Stimulated activated naive CD4-positive, alpha-beta T cell (primary cell): Measurements from ENCODE around the gene PLCB1.
"Not testable (repeated sequence)": the region's sequence is repeated elsewhere in the genome, so short reads cannot be mapped to it uniquely, and the experiment has no call there.

Experiments used
- DNase-seq, 6 experiments: peaks; one replicate each; lab custom pipeline; 2025; lab: John Stamatoyannopoulos, UW

The PLCB1 gene

DNA sequence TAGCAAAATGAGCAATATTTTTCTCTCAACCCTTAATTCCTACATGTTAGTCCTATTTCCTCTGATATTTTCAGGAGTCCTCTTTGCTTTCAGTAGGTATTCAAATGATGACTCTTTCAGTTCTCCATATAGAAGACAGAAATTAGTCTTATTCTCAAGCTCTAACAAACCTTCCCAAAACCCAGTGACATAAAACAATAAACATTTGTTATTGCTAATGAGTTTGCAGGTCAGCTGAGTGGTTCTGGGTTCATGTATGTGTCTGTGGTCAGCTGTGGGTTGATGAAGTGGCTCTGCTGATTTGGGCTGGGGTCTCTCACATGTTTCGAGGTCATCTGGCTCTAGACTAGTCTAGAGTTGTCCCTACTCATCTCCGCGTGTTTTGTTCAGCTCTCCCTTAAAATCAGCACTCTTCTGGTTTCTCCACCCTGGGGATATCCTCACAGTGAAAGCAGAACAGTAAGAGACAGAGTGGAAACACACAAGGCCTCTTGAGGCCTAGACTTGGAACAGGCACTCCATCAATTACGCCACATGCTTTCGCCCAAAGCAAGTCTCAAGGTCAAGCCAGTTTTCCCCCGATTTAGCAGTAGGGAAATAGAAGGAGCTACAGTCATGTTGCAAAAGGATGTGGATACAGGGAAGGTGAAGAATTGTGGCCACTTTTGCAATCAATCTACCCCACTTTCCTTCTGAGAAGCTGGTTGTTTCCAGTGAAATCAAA lies 273.0 kb downstream of the PLCB1 start:
- no peak for DNase-seq

DNA sequence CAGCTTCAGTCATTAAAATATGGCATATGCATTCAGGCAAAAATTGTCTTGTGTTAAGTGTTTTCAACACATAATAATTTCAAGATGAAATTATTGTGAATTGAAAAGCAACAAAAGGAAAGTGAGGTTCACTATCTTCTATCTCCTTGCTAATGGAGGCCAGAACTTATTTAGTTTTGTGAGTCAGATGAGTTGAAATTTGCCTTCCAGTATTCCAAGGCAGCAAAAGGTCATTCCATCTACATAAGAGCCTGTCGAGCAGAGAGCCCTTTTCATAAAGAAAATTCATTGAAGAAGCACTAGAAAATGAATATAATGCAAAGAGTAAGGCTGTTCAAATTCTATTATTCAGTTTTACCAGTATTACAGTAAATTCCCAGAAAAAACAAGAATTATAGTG lies 274.3 kb downstream of the PLCB1 start:
- DNase-seq, result no peak

DNA sequence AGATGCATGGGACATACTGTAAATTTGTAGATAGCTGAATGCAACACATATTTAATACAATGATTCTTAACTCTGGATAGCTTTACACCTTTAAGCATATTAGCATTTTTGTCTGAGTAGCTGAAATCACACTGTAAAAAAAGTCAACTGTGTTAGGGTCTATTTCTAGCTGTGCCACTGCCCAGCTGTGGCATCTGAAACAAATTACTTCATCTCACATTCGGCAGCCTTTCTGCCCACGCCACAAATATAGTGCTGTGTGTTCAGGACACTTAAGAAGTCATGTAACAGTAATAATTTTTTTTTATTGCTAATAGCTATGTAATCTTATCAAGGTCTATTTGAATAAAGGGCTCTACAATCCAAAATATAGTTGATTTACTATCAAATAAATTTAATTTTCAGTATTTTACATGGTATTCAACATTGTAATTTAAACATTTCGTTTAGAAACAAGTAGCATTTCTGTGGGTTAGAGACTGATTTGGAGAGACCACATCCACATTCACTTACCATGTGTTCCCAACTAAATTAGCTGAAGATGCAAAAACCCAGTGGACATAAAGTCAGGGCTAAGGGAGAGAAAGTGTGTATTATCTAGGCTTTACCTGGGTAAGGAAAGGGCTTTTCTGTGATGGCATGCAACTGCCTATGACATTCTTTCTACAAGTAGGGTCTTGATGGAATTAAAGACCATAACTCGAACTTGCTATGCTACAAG lies 276.7 kb downstream of the PLCB1 start:
- DNase-seq, result no peak

DNA sequence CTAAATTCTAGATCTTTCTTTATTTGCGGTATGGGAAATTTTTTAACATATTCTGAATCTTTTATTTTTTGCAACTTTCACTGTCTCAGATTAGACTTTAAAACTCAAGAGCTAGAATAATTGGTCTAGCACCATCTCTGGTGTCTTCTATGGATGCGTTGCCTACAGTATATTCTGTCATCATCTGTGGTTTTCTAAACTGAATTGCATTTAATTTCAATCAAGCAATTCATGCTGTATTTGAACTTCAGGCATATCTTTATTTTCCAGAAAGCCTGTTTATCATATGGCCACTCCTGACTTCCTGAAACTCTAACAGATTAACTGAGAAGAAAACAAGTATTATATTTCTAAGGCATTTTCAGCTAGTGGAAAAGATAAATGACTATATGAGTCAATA lies 281.6 kb downstream of the PLCB1 start:
- no peak for DNase-seq

DNA sequence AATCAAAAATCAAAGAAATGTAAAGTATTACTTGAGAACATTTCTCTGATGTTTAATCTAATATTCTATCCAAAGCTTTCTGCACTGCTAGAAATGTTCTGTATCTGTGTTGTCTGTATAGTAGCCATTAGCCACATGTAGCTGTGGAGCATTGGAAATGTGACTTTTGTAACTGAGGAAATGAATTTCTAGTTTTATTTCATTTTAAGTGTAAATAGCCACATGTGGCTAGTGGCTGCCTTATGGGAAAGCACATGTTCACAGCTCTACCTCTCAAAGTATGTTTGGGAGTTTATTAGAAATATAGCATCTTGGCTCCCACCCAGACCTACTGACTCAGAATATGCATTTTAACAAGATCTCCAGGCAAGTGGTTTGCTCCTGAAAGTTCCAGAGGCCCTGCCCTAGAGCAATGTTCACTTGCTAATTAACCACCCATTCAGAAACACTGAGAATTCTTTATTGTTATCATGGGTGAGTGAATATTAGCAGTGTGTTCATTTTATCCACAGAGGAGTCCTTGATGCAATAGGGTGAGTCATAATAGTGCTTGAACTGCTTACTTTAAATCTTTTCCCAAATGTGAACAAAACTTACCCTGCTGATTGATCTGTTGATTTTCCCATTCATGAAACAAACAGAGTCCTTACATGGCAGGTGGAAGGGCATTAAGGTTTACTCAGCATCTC lies 282.7 kb downstream of the PLCB1 start:
- DNase-seq, result no peak

DNA sequence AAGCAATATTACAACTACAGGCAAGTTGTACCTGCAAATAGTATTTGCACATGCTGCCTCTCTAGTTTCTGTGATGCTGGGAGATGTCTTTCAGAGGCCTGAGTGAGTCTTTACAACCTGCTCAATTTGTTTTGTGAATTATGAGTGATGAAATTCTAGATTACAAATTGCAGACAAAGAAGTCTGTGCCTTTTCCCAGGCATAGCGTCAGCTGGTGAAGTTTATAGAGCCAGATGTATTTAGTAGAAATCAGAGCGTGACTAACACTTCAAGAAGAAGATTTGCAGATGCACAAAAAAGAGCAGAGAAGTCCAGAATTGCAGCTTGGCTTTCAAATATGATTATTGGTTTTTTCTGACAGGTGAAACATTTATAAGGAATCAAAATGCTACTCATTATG lies 289.9 kb downstream of the PLCB1 start:
- no peak for DNase-seq

DNA sequence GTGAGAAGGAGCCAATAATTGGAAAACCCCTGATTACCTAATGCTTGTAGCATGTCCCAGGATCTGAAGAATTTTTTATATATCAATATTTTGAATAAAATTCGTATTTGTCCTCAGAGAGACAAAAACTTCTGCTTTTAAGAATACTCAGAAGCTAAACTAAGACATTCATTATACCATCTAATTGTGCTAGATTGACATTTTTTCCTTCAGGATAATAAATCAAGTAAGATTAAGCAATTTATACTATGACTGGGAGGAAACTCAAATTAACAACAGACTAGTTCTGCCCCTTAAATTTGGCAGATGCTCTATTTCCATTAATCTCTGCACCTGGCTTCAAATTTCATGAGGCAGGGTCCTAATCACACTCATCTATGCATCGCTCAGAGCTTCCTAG lies 291.4 kb downstream of the PLCB1 start:
- no peak for DNase-seq

DNA sequence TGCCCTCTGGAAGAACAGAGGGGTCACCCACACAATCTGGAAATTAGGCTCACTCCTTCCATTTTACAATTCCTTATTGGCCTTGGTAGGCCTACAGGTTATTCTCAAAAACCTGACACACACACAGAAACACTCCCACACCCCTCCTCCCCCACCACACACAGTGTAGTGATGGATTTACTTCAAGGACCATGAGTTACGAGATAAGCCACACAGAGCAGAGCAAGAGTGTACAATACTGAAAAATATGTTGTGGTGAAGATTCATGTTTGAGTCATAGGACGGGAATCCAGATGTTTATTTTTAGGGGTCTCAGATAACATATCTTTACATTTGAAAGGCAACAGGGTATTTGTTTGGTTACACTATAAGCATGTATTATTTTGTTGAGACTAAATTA lies 291.9 kb downstream of the PLCB1 start:
- DNase-seq, result no peak

DNA sequence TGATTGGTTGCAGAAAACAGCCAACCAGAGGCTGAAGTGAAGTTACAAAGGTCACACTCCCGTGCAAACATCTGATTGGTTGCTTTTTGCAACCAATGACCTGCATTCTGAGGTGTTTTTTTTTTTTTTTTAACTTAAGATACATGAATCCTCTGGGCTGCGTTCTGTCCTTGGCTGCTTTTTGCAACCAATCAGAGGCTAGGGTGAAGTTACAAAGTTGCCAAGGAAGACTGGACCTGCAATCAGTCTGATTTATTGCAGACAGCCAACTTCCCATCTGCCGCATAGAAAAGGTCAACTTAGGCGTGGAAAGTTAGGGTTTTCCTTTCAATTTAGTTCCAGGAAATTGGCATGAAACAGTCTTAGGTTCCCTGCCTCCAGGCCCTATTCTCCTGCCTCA lies 292.9 kb downstream of the PLCB1 start:
- no peak for DNase-seq

DNA sequence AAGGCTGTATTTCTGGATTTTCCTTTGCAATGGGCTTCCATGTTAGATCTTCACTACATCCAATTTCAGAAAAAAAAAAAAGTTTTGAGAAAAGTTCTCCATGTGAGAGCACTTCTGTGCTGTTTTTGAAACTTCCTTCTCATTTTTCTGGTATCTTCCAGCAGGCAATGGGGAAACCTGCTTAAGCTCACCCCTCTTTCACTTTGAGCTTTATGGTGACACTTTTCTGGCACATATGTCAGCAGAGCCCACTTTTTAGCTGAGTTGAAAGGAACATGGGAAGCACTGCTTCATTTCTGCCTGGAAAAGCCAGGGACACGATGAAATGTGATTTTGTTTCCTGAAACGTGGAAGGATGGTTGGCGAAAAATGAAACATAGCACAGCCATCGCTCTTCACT lies 293.7 kb downstream of the PLCB1 start:
- DNase-seq, result no peak

DNA sequence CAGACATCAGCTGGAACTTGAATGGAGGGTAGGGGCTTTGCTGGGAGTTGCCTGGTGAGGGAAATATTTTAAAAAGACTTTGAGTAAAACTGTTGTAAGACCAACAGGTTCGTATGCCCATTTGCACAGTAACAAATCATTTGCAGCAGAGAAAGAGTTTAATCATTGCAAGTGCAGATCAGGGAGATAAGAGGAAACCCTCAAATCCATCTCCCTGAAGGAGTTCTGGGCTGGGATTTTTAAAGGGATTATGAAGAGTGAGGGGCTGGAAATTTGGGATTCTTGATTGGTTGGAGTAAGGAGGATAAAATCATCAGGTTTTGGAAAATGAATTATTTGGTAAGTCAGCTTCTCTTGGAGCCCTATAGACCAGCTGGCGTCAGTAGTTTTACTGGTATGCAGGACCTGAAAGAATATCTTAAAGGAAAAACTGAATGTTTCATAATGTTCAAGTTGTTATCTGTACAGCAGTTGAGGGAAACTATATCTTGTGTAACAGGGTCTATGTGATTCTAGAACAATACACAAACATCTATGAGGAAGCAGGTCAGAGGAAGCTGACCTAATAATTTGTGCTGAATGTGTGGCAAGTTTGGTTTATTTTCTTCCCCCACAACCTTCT lies 295.5 kb downstream of the PLCB1 start:
- no peak for DNase-seq

DNA sequence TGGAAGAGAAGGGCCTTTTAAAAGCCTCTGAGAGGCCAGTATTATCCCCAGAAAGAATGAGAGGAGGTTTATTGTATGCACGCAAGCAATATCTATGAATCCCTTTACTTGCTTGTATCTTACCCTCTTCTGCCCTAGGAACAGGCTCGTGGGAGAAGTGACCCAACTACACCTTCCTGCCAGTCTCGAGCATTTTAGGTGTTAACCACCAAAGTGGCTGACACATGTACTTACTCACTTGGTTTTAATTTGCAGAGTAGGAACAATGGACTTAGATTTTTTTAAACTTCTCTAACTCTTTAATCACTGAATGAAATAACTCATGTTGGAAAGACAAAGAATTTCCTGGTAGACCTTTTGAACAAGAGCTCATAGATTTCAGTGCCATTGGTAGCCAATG lies 296.9 kb downstream of the PLCB1 start:
- no peak for DNase-seq

DNA sequence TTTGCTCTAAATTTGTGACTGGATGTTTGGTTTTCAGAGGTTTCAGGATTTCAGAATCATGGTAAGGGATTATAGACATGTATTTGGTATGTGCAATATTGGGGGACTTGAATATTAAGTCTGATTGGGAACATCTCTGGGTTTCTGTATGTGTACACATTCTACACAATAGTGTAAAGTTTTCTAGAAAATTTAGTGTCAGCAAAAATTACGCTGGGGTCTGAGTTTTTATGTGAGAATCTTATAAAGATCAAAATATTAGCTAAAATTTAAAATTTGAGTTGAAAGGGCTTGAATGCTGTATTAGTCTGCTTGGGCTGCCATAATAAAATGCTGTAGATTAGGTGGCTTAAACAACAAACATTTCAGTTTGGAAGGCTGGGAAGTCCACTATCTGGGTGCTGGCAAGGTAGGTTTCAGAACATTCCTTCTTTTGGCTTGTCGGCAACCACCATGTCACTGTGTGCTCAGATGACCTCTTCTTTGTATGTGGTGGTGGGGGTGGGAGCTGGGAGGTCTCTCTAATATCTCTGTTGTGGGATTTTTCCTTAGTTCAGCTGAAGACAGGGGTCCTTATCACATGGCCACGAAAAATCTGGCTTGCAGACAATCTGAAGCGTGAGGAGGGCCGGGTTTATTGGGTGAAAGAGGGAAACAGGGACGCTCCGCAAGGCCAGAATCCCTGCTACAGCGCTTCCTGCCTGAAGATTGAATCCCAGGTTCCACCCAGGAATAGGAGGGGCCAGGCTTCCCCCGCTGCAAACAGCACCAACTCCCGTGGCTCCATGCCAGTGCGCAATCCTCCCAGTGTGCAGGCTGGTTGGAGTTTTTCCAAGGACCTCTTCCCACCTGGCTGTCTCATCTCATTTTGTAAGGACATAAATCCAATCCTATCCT lies 299.7 kb downstream of the PLCB1 start:
- DNase-seq, result no peak

DNA sequence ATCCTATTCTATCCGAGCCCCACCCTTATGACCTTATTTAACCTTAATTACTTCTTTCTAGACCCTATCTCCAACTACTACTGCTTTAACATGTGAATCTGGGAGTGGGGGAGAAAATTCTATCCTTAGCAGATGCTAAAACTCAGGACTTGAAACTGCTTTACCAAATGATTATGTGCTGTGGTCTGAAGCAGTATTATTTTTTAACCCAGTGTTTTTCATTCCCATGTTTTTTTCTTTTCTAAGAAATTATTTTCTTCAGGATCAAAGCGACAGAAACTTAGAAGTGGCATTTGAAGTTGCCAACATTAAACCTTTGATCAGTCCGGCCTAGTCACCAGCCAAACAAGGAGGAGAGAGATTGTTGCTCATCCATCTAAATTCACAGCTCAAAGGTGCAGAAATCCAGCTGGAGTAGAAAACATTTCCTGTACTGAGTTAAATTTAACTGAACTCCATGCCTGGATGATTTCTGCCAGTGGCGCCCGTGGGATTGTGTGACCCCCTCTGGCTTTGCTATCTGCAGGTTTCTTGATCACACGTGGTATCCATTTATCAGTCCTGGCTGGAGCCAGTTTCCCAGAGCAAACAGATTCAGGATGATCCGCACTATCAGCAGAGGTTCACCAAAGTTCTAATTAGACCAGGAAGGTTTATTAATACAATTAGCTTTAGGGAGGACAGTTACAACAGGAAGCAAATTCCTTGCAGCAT lies 300.5 kb downstream of the PLCB1 start:
- no peak for DNase-seq

DNA sequence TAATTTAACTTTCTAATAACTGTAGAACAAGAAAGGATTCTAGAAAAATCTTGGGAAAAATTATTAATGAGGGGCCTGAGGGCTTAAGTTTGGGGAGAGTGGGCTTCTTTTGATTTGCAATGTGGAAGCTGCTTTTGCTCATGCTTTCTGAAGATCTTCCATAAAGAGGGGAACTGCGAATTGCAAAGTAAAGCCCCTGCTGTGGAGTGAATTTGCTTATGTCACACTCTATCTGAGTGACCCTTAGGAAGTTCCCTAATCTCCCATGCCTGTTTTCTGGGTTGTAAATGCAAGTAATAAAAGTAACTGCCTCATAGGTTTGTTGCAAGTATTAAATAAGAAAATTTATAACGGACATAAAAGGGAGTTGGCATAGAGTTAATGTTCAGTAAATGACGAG lies 301.2 kb downstream of the PLCB1 start:
- DNase-seq, result no peak

DNA sequence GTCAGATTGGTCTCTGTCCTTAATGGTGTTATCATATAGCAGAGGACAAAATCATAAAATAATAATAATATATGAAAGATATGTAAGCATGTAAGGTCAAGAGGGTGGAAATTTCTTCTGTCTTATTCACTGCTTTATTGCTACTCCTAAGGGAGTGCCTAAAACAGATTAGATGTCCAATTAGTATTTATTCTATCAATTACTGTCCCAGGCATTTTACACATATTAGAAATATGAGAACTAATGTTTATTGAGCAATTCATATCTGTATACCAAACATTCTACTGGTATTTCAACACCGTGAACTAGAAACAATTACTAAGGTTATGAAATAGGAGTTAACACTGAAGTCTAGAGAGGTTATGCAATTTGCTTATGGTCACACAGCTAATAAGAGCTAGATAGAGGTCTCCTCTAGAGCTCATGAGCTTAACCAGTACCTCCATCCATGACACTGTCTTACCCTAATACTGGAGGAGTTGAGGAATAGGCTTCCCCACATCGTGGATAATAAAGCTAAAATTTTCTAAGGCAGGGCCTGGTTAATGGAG lies 302.3 kb downstream of the PLCB1 start:
- DNase-seq, result no peak

DNA sequence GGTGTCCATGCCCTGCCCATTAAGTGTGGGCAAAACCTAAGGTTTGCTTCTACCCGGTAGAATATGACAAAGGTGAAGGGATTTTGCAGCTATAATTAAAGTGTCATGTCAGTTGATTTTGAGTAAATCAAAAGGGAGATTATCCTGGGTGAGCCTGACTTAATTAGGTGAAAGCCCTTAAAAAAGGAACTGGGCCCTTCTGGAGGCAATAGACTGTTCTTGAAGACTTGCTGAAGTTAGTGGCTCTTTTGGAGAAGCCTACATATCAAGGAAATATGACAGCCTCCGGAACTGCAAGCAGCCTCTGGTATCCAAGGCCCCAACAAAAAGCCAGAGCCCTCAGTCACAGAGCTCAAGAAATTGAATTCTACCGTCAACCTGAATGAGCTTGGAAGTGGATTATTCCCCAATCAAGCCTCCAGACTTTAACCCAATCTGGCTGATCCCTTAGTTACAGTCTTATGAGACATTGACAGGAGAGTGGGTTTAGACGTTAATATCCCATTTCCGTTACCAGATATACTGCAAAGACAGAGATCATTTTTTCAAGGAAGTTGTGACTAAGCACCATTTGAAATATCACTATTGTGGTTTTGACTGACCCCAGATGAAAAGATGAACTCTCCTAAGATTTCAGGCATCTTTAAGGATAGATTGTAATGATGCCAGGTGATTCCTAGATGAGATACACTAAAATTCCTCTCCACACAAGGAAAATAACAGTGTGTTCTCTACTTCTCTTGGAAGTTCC lies 303.4 kb downstream of the PLCB1 start:
- no peak for DNase-seq

DNA sequence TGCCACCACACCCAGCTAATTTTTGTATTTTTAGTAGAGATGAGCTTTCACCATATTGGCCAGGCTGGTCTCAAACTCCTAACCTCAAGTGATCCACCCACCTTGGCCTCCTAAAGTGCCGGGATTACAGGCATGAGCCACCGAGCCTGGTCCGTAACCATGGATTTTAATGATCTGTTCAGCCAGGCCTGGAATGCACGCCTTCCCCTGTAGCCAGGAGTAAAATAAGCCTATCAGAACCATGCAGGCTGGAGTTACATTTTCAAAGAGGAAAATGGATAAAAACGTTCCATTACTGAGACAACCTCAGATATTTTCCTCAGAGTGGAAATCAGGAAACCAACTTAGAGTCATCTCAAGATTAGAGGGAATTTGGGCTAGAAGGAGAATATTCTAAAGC lies 304.9 kb downstream of the PLCB1 start:
- not testable (repeated sequence) for DNase-seq

DNA sequence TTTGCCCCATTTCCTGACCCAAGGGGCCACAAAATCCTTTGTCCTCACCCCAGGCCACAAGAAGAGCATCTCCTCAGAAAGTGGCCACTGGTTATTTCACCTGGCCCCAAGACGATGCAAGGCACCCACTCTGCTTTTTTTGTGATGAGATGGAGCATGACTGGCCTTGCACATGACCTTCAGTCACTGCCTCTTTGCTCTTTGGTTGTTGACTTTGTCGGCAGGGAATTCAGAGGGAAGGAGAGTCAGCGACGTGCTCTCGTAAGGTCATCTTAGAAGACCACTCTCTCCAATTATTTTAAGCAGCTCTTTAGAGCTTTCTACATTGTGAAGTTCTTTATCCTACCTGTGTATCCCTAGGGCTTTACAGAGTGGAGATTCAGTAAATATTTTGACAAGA lies 306.7 kb downstream of the PLCB1 start:
- DNase-seq, result no peak

DNA sequence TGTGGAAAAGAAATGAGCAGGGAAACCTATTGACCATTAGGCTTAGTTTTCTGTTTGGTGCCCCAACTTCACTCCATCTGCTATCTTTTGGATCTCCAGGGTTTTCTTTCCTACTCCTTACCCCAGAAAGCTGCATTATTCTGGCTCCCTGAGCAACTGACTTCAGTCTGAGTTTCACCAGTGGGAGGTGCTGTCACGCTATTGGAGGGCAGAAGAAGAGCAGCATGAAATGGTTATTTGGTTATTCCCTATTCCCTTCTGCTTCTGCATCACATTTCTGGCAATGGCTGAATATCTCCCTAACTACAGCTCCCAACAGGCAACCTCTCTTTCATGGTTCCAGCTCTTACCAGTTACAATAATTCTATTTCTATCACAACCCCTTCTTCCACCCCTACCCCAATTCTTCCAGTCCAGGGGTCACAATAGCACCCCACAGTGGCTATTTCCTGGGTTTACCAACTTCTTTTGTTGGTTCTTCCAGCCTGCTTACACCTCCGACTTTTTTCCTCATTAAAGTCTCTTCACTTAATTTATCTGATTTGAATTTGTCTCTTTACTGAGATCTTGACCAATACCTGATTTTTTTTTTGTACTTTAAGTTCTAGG lies 311.5 kb downstream of the PLCB1 start:
- DNase-seq, result no peak
